Activated naive CD4-positive, alpha-beta T cell treated with anti-CD3 and anti-CD28 coated beads for 36 hours (primary cell): ENCODE data around the gene LMAN1. TPM values are rescaled to one million over a fixed set of nuclear protein-coding genes. Genes with fewer than 3 reads are reported as not detected.
A peak's percentile ranks its signal among the peaks of the same experiment; 100 is the strongest.

ENCODE experiments used
- CTCF ChIA-PET: fragments of 350-600 bp; sonication (Branson Sonifier 250); formaldehyde crosslinking; loops from one replicate; lab custom pipeline; 2021; ENCODE audit warnings: antibody characterized with exemption; lab: Charles Lee
- DNase-seq: peaks from one replicate; pipeline ENCODE4 v3.0.0-alpha.2; 2020
- H3K27ac Mint-ChIP-seq: one replicate; pipeline ENCODE4 v1.8.0; 2021; ENCODE audit warnings: mild to moderate bottlenecking, mixed read lengths
- H3K27me3 Mint-ChIP-seq: one replicate; pipeline ENCODE4 v1.8.0; 2021; ENCODE audit warnings: low read depth, mixed read lengths
- H3K36me3 Mint-ChIP-seq: one replicate; pipeline ENCODE4 v1.8.0; 2021; ENCODE audit warnings: low read depth, mixed read lengths
- H3K4me1 Mint-ChIP-seq: one replicate; pipeline ENCODE4 v1.8.0; 2021; ENCODE audit warnings: low read depth, mixed read lengths
- H3K4me3 Mint-ChIP-seq: one replicate; pipeline ENCODE4 v1.8.0; 2021; ENCODE audit warnings: mild to moderate bottlenecking, moderate library complexity, mixed read lengths
- H3K9me3 Mint-ChIP-seq: one replicate; pipeline ENCODE4 v1.8.0; 2021; ENCODE audit warnings: mixed read lengths
- intact Hi-C: fragments of 100-400 bp; cut with micrococcal nuclease; formaldehyde crosslinking; loops from one replicate; pipeline ENCODE4 v1.15.1; 2023
- total RNA-seq, 2 experiments: library from RNA; stranded (reverse); gene quantifications; one replicate each; pipeline ENCODE4 v1.2.3, GENCODE V29; 2021

The LMAN1 gene
- total RNA-seq, 2 experiments from 2014 or later = 146 to 151 TPM

GRCh38 chr18:59300676-59301285, 58.3 kb downstream of the LMAN1 start:
- Mint-ChIP-seq H3K4me3 (no peak overlapping the region), H3K36me3 (no peaks in the 10 kb centered on the region), H3K4me1 (no peaks in the 10 kb centered on the region), H3K27ac (no peak overlapping the region), H3K9me3 (no peaks in the 10 kb centered on the region), H3K27me3 (peaks cover 7% of the 10 kb centered on the region)
- peak; percentile 11 for DNase-seq
- CTCF ChIA-PET = interaction anchor here (0.5 to 4.2 kb wide), 4 partner anchors 31 to 102 kb away, joined by 5 to 13 read pairs (median 8); no protein-coding TSS in a partner anchor
- intact Hi-C loops = no loop called here

- Mint-ChIP-seq H3K27me3 (peaks cover 10% of the 10 kb centered on the region), H3K4me1 (no peaks in the 10 kb centered on the region), H3K9me3 (no peaks in the 10 kb centered on the region), H3K4me3 (no peak overlapping the region), H3K36me3 (no peaks in the 10 kb centered on the region), H3K27ac (no peak overlapping the region)
- DNase-seq = no peak
- CTCF ChIA-PET = interaction anchor here (1.5 kb wide), 1 partner anchor 104 kb away, joined by 6 read pairs; no protein-coding TSS in a partner anchor
- intact Hi-C loops = no loop called here
Measured at GRCh38 chr18:59298871-59299270, 60.2 kb downstream of the LMAN1 start.

- DNase-seq = no peak
- Mint-ChIP-seq H3K9me3 (no peaks in the 10 kb centered on the region), H3K4me1 (no peaks in the 10 kb centered on the region), H3K4me3 (no peak overlapping the region), H3K27ac (no peak overlapping the region), H3K27me3 (peaks cover 32% of the 10 kb centered on the region), H3K36me3 (no peaks in the 10 kb centered on the region)
- intact Hi-C loops = no loop called here
- CTCF ChIA-PET = no interaction called here
Measured at GRCh38 chr18:59293317-59293716, 65.7 kb downstream of the LMAN1 start.

DNA sequence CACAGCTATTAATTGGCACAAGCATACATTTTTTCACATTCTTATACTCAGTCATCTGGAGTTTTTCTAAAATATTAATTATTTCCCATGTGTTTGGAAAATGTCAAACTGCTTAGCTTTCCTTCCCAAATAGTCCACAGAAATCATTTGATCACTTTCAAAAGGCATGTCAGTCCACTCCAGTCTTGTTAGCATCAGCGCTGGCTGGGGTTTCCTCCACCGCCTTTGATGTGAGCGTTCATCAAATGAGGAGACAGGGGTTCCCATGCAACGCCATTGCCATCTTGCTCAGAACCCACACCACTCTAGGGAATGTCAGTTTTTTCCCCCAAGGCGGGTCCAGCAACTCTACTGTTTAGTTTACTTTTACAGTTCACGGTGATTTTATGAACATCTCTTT, 72.7 kb downstream of the LMAN1 start:
- Mint-ChIP-seq H3K27me3 (peaks cover 47% of the 10 kb centered on the region), H3K27ac (no peak overlapping the region)
- CTCF ChIA-PET = interaction anchor here (1.0 to 1.3 kb wide), 4 partner anchors 17 to 48 kb away, joined by 3 to 4 read pairs (median 3); no protein-coding TSS in a partner anchor

GRCh38 chr18:59282341-59282740, 76.7 kb downstream of the LMAN1 start:
- H3K9me3 Mint-ChIP-seq = no peaks in the 10 kb centered on the region
- no peak overlapping the region for H3K27ac Mint-ChIP-seq
- no peak overlapping the region for H3K4me3 Mint-ChIP-seq
- intact Hi-C loops = no loop called here
- CTCF ChIA-PET = no interaction called here
- H3K4me1 Mint-ChIP-seq = no peaks in the 10 kb centered on the region
- H3K27me3 Mint-ChIP-seq = peaks cover 50% of the 10 kb centered on the region
- DNase-seq = no peak
- H3K36me3 Mint-ChIP-seq = no peaks in the 10 kb centered on the region

More for the DNA sequence above, 72.7 kb downstream of the LMAN1 start:
- H3K9me3 Mint-ChIP-seq = no peaks in the 10 kb centered on the region
- intact Hi-C loops = no loop called here
- H3K4me1 Mint-ChIP-seq = no peaks in the 10 kb centered on the region
- H3K36me3 Mint-ChIP-seq = no peaks in the 10 kb centered on the region
- no peak overlapping the region for H3K4me3 Mint-ChIP-seq
- DNase-seq = no peak

DNA sequence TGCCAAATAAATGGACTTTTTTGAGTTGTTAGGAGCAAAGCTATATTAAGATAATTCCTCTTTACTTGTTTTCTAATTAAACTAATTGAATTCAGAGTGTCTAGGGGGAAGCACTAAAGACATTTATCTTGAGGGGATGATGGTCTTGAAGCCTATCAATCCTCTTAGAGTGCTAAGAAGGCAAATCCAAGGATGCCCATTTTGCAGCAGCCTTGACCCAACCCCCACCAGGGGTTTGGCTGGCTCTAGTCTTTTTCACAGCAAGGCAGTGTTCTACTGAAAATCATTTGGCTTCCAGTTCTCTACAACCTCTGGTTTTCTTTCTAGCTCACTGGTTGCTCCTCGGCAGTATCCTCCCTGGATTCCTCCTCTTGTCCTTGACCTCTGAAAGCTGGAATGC, 79.3 kb downstream of the LMAN1 start:
- Mint-ChIP-seq H3K36me3 (no peaks in the 10 kb centered on the region), H3K27ac (no peak overlapping the region), H3K9me3 (no peaks in the 10 kb centered on the region), H3K4me3 (no peak overlapping the region), H3K27me3 (peaks cover 51% of the 10 kb centered on the region), H3K4me1 (no peaks in the 10 kb centered on the region)
- CTCF ChIA-PET = interaction anchor here (0.6 to 1.6 kb wide), 2 partner anchors 12 to 48 kb away, joined by 3 to 6 read pairs; no protein-coding TSS in a partner anchor
- intact Hi-C loops = loop anchor here (10.0 kb wide), 1 partner anchor 415 kb away; the partner anchor contains the start of gene CCBE1
- no peak for DNase-seq

DNA sequence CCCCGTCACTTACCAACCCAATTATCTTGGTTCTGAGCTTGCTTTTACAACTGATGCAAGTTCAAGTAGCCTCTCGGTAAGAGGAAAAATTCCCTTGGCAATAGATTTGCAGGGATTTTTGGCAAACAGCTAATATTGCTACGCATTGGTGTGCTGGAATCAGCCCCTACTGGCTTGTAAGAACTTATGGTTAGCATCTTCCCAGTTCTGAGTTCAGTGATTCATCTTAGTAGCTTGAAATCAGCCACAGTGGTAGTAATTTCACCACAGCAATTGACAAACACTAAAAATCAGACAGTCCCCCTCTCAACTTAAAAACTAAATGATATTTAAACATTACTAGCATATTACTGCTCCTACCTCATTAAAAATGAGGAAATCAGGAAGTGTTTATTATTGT, 79.9 kb downstream of the LMAN1 start:
- intact Hi-C loops = loop anchor here (10.0 kb wide), 1 partner anchor 416 kb away; the partner anchor contains the start of gene CCBE1
- peaks cover 53% of the 10 kb centered on the region for H3K27me3 Mint-ChIP-seq
- CTCF ChIA-PET = interaction anchor here (0.6 to 2.0 kb wide), 3 partner anchors 12 to 49 kb away, joined by 3 to 6 read pairs (median 5); no protein-coding TSS in a partner anchor

DNA sequence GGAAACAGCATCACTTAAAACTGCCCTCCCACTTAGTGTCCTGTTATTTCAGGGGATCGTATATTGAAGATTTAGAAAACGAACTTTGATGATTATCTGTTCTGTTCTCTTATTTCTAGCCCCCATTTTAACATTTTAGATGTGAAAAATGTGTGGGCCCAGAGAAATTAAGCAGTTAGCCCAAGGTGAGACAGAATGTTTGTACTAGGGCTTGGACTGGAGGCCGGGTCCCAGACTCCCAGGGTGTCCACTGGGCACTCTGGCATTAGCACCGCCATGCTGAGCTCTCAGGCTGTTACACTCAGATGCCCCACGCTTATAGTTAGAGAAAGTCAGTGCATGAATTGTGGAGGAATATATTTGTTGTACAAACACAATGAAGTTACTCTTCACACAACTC, 80.3 kb downstream of the LMAN1 start:
- no peaks in the 10 kb centered on the region for H3K36me3 Mint-ChIP-seq
- intact Hi-C loops = loop anchor here (10.0 kb wide), 1 partner anchor 416 kb away; the partner anchor contains the start of gene CCBE1
- DNase-seq = no peak
- no peaks in the 10 kb centered on the region for H3K9me3 Mint-ChIP-seq
- H3K4me1 Mint-ChIP-seq = peaks cover 4% of the 10 kb centered on the region
- H3K27ac Mint-ChIP-seq = no peak overlapping the region
- CTCF ChIA-PET = interaction anchor here (1.6 to 2.0 kb wide), 2 partner anchors 12 to 30 kb away, joined by 5 to 6 read pairs; no protein-coding TSS in a partner anchor
- no peak overlapping the region for H3K4me3 Mint-ChIP-seq
- H3K27me3 Mint-ChIP-seq = peaks cover 55% of the 10 kb centered on the region

More for the DNA sequence above, 79.9 kb downstream of the LMAN1 start:
- Mint-ChIP-seq H3K4me1 (peaks cover 1% of the 10 kb centered on the region), H3K4me3 (no peak overlapping the region), H3K27ac (no peak overlapping the region), H3K9me3 (no peaks in the 10 kb centered on the region), H3K36me3 (no peaks in the 10 kb centered on the region)
- no peak for DNase-seq

Other genes starting within 250 kb of the LMAN1 start
- gene SEC11C, start 219.4 kb downstream of the LMAN1 start, total RNA-seq = 10 to 100 TPM; 45.0 to 46.7 TPM
- not detected for gene GRP, start 139.1 kb downstream of the LMAN1 start, total RNA-seq
- gene RAX, start 85.8 kb downstream of the LMAN1 start, total RNA-seq = not detected
- not detected for gene CPLX4, start 40.6 kb downstream of the LMAN1 start, total RNA-seq